IMR-90 (cell line): Measurements from ENCODE around the gene PDE4B.

Experiments
- BHLHE40 ChIP-seq: fragments of 150-350 bp; IDR thresholded peaks from 2 replicates; pipeline ENCODE4 v1.6.1; 2016; ENCODE audit warnings: mild to moderate bottlenecking, low read depth, low read length
- CEBPB ChIP-seq: IDR thresholded peaks from 2 replicates; pipeline ENCODE4 v1.6.1; 2012; ENCODE audit warnings: low read depth, low read length, improper control_type of control experiment
- POLR2A ChIP-seq: IDR thresholded peaks from 2 replicates; pipeline ENCODE4 v1.6.1; 2012; ENCODE audit warnings: mild to moderate bottlenecking, low read depth, low read length
- TF ChIP-seq, protein P1 (sequence below): conservative IDR thresholded peaks from 2 replicates; pipeline ENCODE4 v1.5.1; 2012; ENCODE audit warnings: mild to moderate bottlenecking, low read depth, low read length, improper control_type of control experiment

DNA sequence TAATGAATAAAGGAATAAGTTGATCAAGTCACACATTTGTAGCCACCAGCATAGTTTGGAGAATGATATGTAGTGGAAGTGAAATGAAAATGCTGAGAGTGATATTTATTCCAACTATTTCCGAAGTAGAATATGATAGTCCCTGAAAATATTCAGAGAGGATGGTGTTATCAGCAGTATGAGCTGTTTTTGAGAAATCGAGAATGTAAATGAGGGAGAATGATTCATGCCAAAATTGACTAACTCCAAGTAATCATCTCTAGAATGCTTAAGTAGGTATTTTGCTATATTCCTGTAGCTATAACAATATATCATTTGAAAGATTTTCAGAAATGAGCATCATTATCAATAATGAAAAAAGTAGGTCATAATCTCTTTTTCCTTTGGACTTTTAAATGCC lies 178.9 kb downstream of the PDE4B start:
- TF ChIP-seq CEBPB (no peak), BHLHE40 (no peak), POLR2A (no peak)
- TF ChIP-seq, protein P1, sequence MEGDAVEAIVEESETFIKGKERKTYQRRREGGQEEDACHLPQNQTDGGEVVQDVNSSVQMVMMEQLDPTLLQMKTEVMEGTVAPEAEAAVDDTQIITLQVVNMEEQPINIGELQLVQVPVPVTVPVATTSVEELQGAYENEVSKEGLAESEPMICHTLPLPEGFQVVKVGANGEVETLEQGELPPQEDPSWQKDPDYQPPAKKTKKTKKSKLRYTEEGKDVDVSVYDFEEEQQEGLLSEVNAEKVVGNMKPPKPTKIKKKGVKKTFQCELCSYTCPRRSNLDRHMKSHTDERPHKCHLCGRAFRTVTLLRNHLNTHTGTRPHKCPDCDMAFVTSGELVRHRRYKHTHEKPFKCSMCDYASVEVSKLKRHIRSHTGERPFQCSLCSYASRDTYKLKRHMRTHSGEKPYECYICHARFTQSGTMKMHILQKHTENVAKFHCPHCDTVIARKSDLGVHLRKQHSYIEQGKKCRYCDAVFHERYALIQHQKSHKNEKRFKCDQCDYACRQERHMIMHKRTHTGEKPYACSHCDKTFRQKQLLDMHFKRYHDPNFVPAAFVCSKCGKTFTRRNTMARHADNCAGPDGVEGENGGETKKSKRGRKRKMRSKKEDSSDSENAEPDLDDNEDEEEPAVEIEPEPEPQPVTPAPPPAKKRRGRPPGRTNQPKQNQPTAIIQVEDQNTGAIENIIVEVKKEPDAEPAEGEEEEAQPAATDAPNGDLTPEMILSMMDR, result no peak
